Superior temporal gyrus (tissue), 1 donor: ENCODE measurements around the gene CD63.

ENCODE experiments used
- DNase-seq: peaks from one replicate; pipeline ENCODE4 v3.0.0-alpha.2; 2016; ENCODE audit errors: extremely low spot score

CD63 gene

DNA sequence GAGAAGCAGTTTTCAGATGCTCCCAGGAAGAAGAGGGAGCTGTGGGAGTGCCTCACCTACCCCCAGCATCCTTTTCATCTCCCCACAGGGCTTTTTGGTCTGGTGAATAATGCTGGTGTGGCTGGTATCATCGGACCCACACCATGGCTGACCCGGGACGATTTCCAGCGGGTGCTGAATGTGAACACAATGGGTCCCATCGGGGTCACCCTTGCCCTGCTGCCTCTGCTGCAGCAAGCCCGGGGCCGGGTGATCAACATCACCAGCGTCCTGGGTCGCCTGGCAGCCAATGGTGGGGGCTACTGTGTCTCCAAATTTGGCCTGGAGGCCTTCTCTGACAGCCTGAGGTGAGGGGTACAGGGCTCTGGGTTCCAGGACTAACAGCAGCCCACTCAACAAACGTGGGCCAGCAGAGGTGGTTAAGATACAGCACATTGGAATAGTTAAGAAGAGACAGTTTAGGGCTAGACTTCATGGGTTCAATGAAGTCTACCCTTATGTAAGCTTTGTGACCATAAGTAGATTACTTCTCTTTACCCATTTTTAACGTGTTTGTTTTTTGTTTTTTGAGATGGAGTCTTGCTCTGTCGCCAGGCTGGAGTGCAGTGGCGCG, 7.1 kb downstream of the CD63 start:
- peak; percentile 9 for DNase-seq

- DNase-seq: peak; percentile 62
Observed at GRCh38 chr12:55720894-55721444, 7.8 kb downstream of the CD63 start.

- peak; percentile 12 for DNase-seq
Observed at GRCh38 chr12:55720071-55720564, 8.7 kb downstream of the CD63 start, which contains the start of gene RDH5. Gene RDH5 (plus strand): TSS chr12:55720393. CDS start chr12:55721185, 792 bp downstream.

DNA sequence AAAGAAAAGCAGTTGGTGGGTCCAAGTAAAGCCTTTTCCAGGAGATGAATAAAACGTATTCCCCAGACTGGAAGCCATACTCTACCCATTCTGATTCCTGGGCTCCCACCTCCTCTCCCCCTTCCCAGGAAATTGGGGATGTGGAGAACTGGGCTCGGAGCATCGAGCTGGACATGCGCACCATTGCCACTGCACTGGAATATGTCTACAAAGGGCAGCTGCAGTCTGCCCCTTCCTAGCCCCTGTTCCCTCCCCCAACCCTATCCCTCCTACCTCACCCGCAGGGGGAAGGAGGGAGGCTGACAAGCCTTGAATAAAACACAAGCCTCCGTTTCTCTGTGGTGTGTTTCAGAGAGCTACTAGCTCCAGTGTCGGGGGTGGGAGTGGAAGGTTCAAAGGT, 9.4 kb downstream of the CD63 start:
- no peak for DNase-seq

GRCh38 chr12:55718624-55719275, 10.1 kb downstream of the CD63 start:
- DNase-seq: no peak

GRCh38 chr12:55718015-55718414, 10.8 kb downstream of the CD63 start:
- no peak for DNase-seq

DNA sequence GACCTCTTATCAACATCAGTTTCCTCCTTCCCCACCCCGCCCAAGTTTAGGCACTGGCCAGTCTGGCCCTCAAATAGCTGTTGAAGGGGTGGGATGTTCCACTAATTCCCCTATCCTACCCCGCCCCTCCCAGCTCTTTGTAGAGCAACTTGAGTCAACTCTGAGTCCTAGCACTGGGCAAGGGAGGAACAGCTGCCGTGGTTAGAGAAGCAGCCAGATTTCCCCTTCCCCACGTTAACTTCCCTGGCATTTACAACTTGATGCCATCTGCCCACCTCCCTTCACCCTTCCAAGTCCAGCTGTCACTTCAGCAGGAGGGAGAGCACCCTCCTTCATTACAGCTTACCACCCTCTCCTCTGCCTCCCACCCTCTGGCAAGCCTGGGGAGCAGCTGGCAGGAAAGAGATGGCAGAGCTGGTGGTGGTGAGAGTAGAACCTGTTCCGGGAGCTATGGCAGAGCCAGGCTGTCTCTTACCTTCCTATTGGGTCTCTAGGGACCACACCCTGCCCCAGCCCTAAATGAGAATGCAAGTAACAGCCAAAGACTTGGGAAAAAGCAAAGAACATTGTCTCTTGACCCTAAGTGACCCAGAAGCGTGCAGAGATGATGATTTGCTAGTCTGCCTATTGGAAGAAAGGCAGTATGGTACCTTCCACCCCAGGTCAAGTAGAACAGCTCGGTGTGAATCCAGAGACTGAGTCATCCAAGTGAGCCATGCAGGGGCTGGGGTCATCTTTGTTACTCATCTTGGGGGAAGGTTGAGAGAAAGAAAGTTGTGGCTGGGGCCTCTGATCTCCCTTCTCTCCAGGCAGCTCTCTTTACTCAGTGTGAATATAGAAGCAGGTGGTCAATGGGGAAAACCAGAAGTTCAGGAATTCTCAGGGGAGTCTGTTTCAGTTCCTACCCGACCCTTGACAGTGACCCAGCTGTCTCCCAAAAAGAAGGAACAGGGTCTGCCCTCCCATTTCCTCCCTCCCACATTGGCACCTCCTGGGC, 11.5 kb downstream of the CD63 start:
- DNase-seq: no peak

- no peak for DNase-seq
Observed at GRCh38 chr12:55716582-55716957, 12.2 kb downstream of the CD63 start.

GRCh38 chr12:55715833-55716581, 12.8 kb downstream of the CD63 start, which contains the start of gene BLOC1S1:
Gene BLOC1S1 (plus strand): TSS chr12:55716046. CDS start chr12:55716052, 6 bp downstream.
- DNase-seq: peak; percentile 94

GRCh38 chr12:55715169-55715764, 13.5 kb downstream of the CD63 start:
- DNase-seq: no peak

DNA sequence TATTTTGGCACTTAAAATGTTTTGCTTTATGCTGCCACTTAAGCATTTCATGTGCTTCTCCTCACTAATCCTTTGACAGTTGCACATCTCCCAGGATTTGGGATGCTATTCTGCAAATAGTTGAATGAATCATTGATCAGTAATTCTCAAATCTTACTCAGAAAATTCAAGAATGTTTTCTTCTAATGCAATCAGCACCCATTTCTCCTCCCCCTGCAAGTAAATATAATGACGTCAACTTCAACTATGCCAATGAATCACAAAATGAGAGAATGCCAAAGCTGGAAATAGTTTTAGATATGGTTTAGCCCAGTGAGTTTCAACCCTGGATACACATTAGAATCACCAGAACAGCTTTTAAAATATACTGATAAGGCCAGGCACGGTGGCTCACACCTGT, 15.1 kb downstream of the CD63 start:
- DNase-seq: peak; percentile 8

- DNase-seq: no peak
Observed at GRCh38 chr12:55712700-55713415, 16.0 kb downstream of the CD63 start.

DNA sequence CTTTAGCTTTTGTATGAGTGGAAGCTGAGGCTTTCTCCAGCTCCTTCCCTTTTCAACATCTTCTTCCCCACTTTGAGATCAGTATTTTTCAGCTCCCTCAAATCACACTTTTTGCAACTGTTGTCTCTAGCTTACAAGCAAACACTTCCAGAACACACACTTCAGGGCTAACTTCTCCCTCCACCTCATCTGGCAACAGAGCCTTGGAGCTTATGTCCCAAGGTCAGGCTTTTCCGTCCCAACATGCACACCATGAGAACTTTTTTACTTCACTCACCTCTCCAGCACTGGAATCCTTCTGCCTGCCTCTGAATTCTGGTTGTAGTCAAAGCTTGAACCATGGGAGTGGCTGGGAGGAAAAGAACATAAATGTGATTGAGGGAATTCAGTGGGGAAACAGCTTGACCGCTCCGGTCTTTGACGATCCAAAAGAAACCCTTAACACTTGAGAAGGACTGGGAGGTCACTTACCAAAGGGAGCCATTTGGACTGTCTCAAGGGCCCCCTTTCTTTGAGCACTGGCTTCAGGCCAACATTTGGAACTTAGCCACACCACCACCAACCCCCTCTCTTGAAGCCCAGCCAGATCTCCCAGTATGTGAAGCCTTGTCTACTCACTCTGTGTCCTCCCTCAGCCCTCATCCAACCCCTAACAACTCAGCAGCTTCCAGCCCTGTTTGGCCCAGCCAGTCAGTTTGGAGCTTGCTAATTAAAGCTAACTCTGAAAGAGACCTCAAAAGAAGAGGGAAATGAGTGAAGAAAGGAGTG, 16.8 kb downstream of the CD63 start:
- peak; percentile 18 for DNase-seq

- no peak for DNase-seq
Observed at GRCh38 chr12:55708695-55709233, 20.0 kb downstream of the CD63 start.

DNA sequence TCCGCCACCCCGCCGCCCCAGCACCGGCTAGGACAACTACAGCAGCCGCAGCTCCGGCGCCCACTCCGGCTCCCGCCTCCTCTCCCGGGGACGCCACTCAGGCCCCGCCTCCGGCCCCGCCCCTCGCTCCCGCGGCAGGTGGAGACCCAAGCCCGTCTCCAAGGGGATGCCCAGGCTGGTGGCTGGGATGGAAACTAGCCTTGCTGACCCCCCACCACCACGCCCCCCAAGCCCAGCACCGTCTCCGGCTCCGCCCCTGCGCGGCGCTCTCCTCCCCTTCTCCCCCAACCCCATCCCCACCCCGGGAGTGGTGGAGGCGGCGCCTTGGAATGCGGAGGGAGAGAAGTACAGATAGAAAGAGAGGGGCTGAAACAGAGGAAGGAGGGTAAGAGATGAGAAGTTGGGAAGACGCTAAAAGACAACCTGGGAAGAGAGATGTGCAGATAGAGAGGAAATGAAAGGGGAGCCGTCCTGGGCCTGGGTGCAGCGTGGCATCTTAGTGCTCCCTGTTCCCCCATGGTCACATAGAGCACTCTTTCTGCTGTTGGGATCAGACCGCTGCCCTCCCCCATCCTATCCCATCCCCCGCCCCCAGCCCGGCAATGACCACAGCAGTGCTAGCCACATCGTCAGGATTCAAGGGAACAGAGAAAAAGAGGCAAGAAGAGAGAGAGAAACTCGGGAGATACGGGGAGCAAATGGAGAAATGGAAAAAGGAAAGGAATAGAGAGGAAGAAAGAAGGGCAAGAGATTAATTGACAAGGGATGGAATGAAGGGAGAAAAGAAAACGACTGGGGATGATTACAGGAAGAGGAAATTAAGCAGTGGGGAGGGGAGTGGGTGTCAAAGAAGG, 20.7 kb downstream of the CD63 start, which contains the start of gene ITGA7:
Gene ITGA7 (minus strand): TSS at position 64 of the 854 bp plus-strand sequence. CDS start 222 bp downstream, outside the sequence.
- DNase-seq: no peak

GRCh38 chr12:55707219-55707671, 21.6 kb downstream of the CD63 start:
- DNase-seq: no peak

GRCh38 chr12:55706568-55707218, 22.1 kb downstream of the CD63 start:
- DNase-seq: no peak
